Activated T-cell treated with anti-CD3 and anti-CD28 coated beads for 1 hour (primary cell): Measurements from ENCODE around the gene DNAL1.
"Not testable (repeated sequence)": the region's sequence is repeated elsewhere in the genome, so short reads cannot be mapped to it uniquely, and the experiment has no call there.

Experiments
- DNase-seq: peaks from one replicate; pipeline ENCODE4 v3.0.0-alpha.2; 2020; ENCODE audit warnings: low read depth

DNAL1 gene

GRCh38 chr14:73708076-73708475, 63.3 kb downstream of the DNAL1 start:
- not testable (repeated sequence) for DNase-seq

GRCh38 chr14:73709904-73710469, 65.2 kb downstream of the DNAL1 start:
- no peak for DNase-seq

GRCh38 chr14:73710737-73711136, 66.0 kb downstream of the DNAL1 start:
- no peak for DNase-seq

- no peak for DNase-seq
Observed at GRCh38 chr14:73712071-73712506, 67.3 kb downstream of the DNAL1 start.

- no peak for DNase-seq
Observed at GRCh38 chr14:73712540-73713180, 67.9 kb downstream of the DNAL1 start.

- DNase-seq = no peak
Observed at GRCh38 chr14:73713206-73713802, 68.5 kb downstream of the DNAL1 start.

- peak; percentile 79 for DNase-seq
Observed at GRCh38 chr14:73713803-73714655, 69.2 kb downstream of the DNAL1 start, which contains the start of gene PNMA1. PNMA1 (minus strand) TSS chr14:73714384; CDS start chr14:73713639, 745 bp downstream.

- DNase-seq = no peak
Observed at GRCh38 chr14:73714656-73715081, 69.9 kb downstream of the DNAL1 start.

- DNase-seq = no peak
Observed at GRCh38 chr14:73715707-73716106, 70.9 kb downstream of the DNAL1 start.

GRCh38 chr14:73717266-73717665, 72.5 kb downstream of the DNAL1 start:
- DNase-seq = no peak

- no peak for DNase-seq
Observed at GRCh38 chr14:73717711-73718417, 73.1 kb downstream of the DNAL1 start.

GRCh38 chr14:73718418-73719251, 73.8 kb downstream of the DNAL1 start:
- no peak for DNase-seq

- no peak for DNase-seq
Observed at GRCh38 chr14:73719361-73719760, 74.6 kb downstream of the DNAL1 start.

GRCh38 chr14:73719791-73720190, 75.0 kb downstream of the DNAL1 start:
- DNase-seq = no peak

- DNase-seq = no peak
Observed at GRCh38 chr14:73720636-73721035, 75.8 kb downstream of the DNAL1 start.

GRCh38 chr14:73721101-73721821, 76.5 kb downstream of the DNAL1 start:
- DNase-seq = no peak

- no peak for DNase-seq
Observed at GRCh38 chr14:73722581-73722980, 77.8 kb downstream of the DNAL1 start.

- DNase-seq = no peak
Observed at GRCh38 chr14:73723406-73723796, 78.6 kb downstream of the DNAL1 start.

- DNase-seq = no peak
Observed at GRCh38 chr14:73723797-73724661, 79.2 kb downstream of the DNAL1 start.
